SK-N-SH (cell line): Measurements from ENCODE around the gene SMAD7. TPM values are rescaled to one million over a fixed set of nuclear protein-coding genes. Genes with fewer than 3 reads are reported as not detected.

Source experiments
- CTCF ChIA-PET: fragments of 300-600, 350-600 bp; formaldehyde crosslinking; extraction: SDS; loops from one replicate; lab custom pipeline; 2021; lab: Yijun Ruan, JAX
- POLR2A ChIA-PET: fragments of 350-600 bp; sonication (Branson Sonifier 250); formaldehyde crosslinking; extraction: SDS; loops from one replicate; lab custom pipeline; 2020; ENCODE audit warnings: antibody characterized with exemption, inconsistent platforms; lab: Yijun Ruan, JAX
- DNase-seq: peaks from one replicate; pipeline ENCODE4 v3.0.0; 2012
- H2AFZ ChIP-seq: fragments of 200-600 bp; sonication (generic); 2 replicates; pipeline ENCODE4 v1.8.1; 2016; ENCODE audit warnings: antibody characterized with exemption, mild to moderate bottlenecking, low read depth
- H3F3A ChIP-seq: fragments of 200-600 bp; sonication (generic); replicated peaks from 2 replicates; pipeline ENCODE3; 2016; ENCODE audit warnings: antibody characterized with exemption, mild to moderate bottlenecking; ENCODE audit not compliant: insufficient read depth
- H3K27ac ChIP-seq, 2 experiments: fragments of 200-500 bp in 1 of 2; fragments of 200-600 bp in 1 of 2; sonication (Bioruptor generic) in 1 of 2; sonication (generic), shearing (Covaris generic) in 1 of 2; 2 replicates each; pipeline versions ENCODE4 v1.5.1 to v1.6.1; 2014 to 2016; ENCODE audit warnings: low read depth in 2 of 2, inconsistent platforms in 1 of 2, low read length in 1 of 2, mild to moderate bottlenecking in 1 of 2, mixed read lengths in 1 of 2
- H3K27me3 ChIP-seq: fragments of 200-600 bp; sonication (generic), shearing (Covaris generic); 2 replicates; pipeline ENCODE4 v1.6.1; 2016; ENCODE audit warnings: mixed run types; ENCODE audit not compliant: insufficient read depth
- H3K36me3 ChIP-seq, 2 experiments: fragments of 200-500 bp in 1 of 2; fragments of 200-600 bp in 1 of 2; sonication (Bioruptor generic) in 1 of 2; sonication (generic) in 1 of 2; replicated peaks in 1 of 2; 2 replicates each; pipeline versions ENCODE3 to v1.5.1; 2014 to 2016; ENCODE audit warnings: low read length in 1 of 2, mild to moderate bottlenecking in 1 of 2; ENCODE audit not compliant: insufficient read depth in 2 of 2, control insufficient read depth in 1 of 2
- H3K4me1 ChIP-seq, 2 experiments: fragments of 200-500 bp in 1 of 2; fragments of 200-600 bp in 1 of 2; sonication (Bioruptor generic) in 1 of 2; sonication (generic), shearing (Covaris generic) in 1 of 2; 2 replicates each; pipeline versions ENCODE4 v1.5.1 to v1.6.1; 2014 to 2016; ENCODE audit warnings: low read depth in 1 of 2, low read length in 1 of 2, mixed run types in 1 of 2; ENCODE audit not compliant: insufficient read depth in 2 of 2, control insufficient read depth in 1 of 2
- H3K4me2 ChIP-seq: fragments of 200-600 bp; sonication (generic), shearing (Covaris generic); 2 replicates; pipeline ENCODE4 v1.6.1; 2017; ENCODE audit warnings: mixed run types
- H3K4me3 ChIP-seq, 2 experiments: fragments of 200-500 bp in 1 of 2; fragments of 200-600 bp in 1 of 2; sonication (Bioruptor generic) in 1 of 2; sonication (generic), shearing (Covaris generic) in 1 of 2; 2 replicates each; pipeline versions ENCODE4 v1.5.1 to v1.8.1; 2014 to 2016; ENCODE audit warnings: low read depth in 2 of 2, inconsistent platforms in 1 of 2, low read length in 1 of 2, mild to moderate bottlenecking in 1 of 2, mixed read lengths in 1 of 2, moderate library complexity in 1 of 2
- H3K79me2 ChIP-seq: fragments of 200-600 bp; sonication (generic); 2 replicates; pipeline ENCODE4 v1.8.1; 2017; ENCODE audit warnings: mild to moderate bottlenecking; ENCODE audit not compliant: insufficient read depth
- H3K9ac ChIP-seq: fragments of 200-600 bp; sonication (generic); 2 replicates; pipeline ENCODE4 v1.6.1; 2017; ENCODE audit warnings: mixed run types
- H3K9me2 ChIP-seq: fragments of 200-600 bp; sonication (generic); 2 replicates; pipeline ENCODE4 v1.6.1; 2017; ENCODE audit warnings: mixed run types
- H3K9me3 ChIP-seq: fragments of 200-600 bp; sonication (generic); 2 replicates; pipeline ENCODE4 v1.6.1; 2017; ENCODE audit warnings: mixed run types, mild to moderate bottlenecking, moderate library complexity
- H4K20me1 ChIP-seq: fragments of 200-600 bp; sonication (generic); 2 replicates; pipeline ENCODE4 v1.6.1; 2017; ENCODE audit warnings: mild to moderate bottlenecking, mixed run types; ENCODE audit not compliant: insufficient read depth
- CHD2 ChIP-seq: fragments of 150-350 bp; IDR thresholded peaks from 2 replicates; pipeline ENCODE4 v1.6.1; 2018; ENCODE audit warnings: low read length; ENCODE audit not compliant: partially characterized antibody
- ELF1 ChIP-seq: IDR thresholded peaks from 2 replicates; pipeline ENCODE4 v1.4.0; 2012
- EP300 ChIP-seq, 2 experiments: IDR thresholded peaks; 2 replicates each; pipeline versions ENCODE4 v1.4.0 to v1.6.1; 2012; ENCODE audit warnings: borderline replicate concordance in 1 of 2, low read depth in 1 of 2, low read length in 1 of 2
- EZH2phosphoT487 ChIP-seq: fragments of 200-600 bp; sonication (generic); IDR thresholded peaks from 2 replicates; pipeline ENCODE4 v1.6.1; 2017; ENCODE audit warnings: low read depth, mixed run types, mild to moderate bottlenecking, antibody characterized with exemption, moderate library complexity, borderline replicate concordance
- FOSL2 ChIP-seq: IDR thresholded peaks from 2 replicates; pipeline ENCODE4 v1.4.0; 2012; ENCODE audit warnings: low read depth, mild to moderate bottlenecking, moderate library complexity, borderline replicate concordance
- FOXJ3 ChIP-seq: sonication (generic); formaldehyde crosslinking; IDR thresholded peaks from 2 replicates; pipeline ENCODE4 v1.5.1; 2020; ENCODE audit warnings: mild to moderate bottlenecking, missing genetic modification reagents
- FOXM1 ChIP-seq: IDR thresholded peaks from 2 replicates; pipeline ENCODE4 v1.4.0; 2012; ENCODE audit warnings: low read depth, mild to moderate bottlenecking
- MXI1 ChIP-seq: IDR thresholded peaks from 2 replicates; pipeline ENCODE4 v1.6.1; 2012; ENCODE audit warnings: mild to moderate bottlenecking, low read depth, low read length, improper control_type of control experiment
- NFIC ChIP-seq: IDR thresholded peaks from 2 replicates; pipeline ENCODE4 v1.4.0; 2012; ENCODE audit warnings: borderline replicate concordance
- RAD21 ChIP-seq: IDR thresholded peaks from 2 replicates; pipeline ENCODE4 v1.6.1; 2012; ENCODE audit warnings: mild to moderate bottlenecking, low read length
- RCOR1 ChIP-seq: fragments of 150-350 bp; IDR thresholded peaks from 2 replicates; pipeline ENCODE4 v1.6.1; 2017; ENCODE audit warnings: antibody characterized with exemption, low read length
- RXRA ChIP-seq: IDR thresholded peaks from 2 replicates; pipeline ENCODE4 v1.4.0; 2012; ENCODE audit warnings: low read depth, mild to moderate bottlenecking, borderline replicate concordance
- SIN3A ChIP-seq: IDR thresholded peaks from 2 replicates; pipeline ENCODE4 v1.6.1; 2012; ENCODE audit warnings: low read depth, mild to moderate bottlenecking, low read length, moderate library complexity, borderline replicate concordance
- SMC3 ChIP-seq: IDR thresholded peaks from 2 replicates; pipeline ENCODE4 v1.6.1; 2012; ENCODE audit warnings: low read depth, low read length, improper control_type of control experiment
- TAF1 ChIP-seq: IDR thresholded peaks from 2 replicates; pipeline ENCODE4 v1.6.1; 2012; ENCODE audit warnings: low read depth, mild to moderate bottlenecking, low read length, moderate library complexity, borderline replicate concordance
- TCF12 ChIP-seq: IDR thresholded peaks from 2 replicates; pipeline ENCODE4 v1.4.0; 2012
- TEAD4 ChIP-seq: IDR thresholded peaks from 2 replicates; pipeline ENCODE4 v1.4.0; 2012; ENCODE audit warnings: mild to moderate bottlenecking, borderline replicate concordance; ENCODE audit not compliant: insufficient read depth
- YY1 ChIP-seq: IDR thresholded peaks from 2 replicates; pipeline ENCODE4 v1.4.0; 2012; ENCODE audit warnings: low read depth, mild to moderate bottlenecking
- WGBS: methylation state at CpG from one replicate; pipeline ENCODE4 v1.1.6; 2017; ENCODE audit warnings: low lambda C conversion rate; 5-methylcytosine and 5-hydroxymethylcytosine counted together
- polyA plus RNA-seq, 3 experiments: library from polyadenylated mRNA; depleted of rRNA; stranded (reverse); fragments of >200 nt; gene quantifications; 2 replicates each; pipeline ENCODE4 v1.2.3, GENCODE V29; 2012
- TF ChIP-seq, protein P1 (sequence below): IDR thresholded peaks from 2 replicates; pipeline ENCODE4; 2012
- TF ChIP-seq, protein P2 (sequence below): IDR thresholded peaks from 2 replicates; pipeline ENCODE4 v1.4.0; 2012; ENCODE audit warnings: low read depth
- TF ChIP-seq, protein P3 (sequence below): fragments of 200-600 bp; sonication (generic); IDR thresholded peaks from 2 replicates; pipeline ENCODE4 v1.6.1; 2017; ENCODE audit warnings: antibody characterized with exemption, mild to moderate bottlenecking, moderate library complexity
- TF ChIP-seq, protein P4 (sequence below): IDR thresholded peaks from 2 replicates; pipeline ENCODE4 v1.4.0; 2012; ENCODE audit warnings: low read depth, borderline replicate concordance

SMAD7 gene
- polyA plus RNA-seq, 1 of the 3 experiments (the other 2 are of a cell fraction), result 20.0 TPM

DNA sequence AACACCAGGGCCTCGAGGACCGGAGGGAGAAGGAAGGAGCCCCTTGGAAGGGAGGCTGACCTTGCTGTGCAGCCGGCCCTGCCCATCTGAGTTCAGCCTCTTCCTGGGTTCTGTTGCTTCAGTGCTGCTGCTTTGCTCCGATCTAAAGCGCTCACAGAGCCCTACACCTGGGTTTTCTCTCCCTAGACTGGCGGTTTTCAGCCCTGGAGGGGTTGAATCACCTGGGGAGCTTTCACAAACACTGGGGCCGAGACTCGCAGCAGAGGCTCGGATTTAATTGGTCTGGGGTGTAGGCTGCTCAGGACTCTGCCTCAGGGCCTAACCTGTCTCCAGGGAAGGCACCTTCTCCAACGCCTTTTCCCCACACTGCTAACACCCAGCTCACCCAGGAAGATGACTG is 40.9 kb upstream of the SMAD7 start:
- H3K9ac ChIP-seq, result no peak overlapping the region
- ChIA-PET POLR2A (no interaction called here), CTCF (interaction anchor here (0.6 kb wide), 1 partner anchor 163 kb away, joined by 3 read pairs; no protein-coding TSS in a partner anchor)
- H3K27me3 ChIP-seq, result no peaks in the 10 kb centered on the region
- TF ChIP-seq, protein P1, sequence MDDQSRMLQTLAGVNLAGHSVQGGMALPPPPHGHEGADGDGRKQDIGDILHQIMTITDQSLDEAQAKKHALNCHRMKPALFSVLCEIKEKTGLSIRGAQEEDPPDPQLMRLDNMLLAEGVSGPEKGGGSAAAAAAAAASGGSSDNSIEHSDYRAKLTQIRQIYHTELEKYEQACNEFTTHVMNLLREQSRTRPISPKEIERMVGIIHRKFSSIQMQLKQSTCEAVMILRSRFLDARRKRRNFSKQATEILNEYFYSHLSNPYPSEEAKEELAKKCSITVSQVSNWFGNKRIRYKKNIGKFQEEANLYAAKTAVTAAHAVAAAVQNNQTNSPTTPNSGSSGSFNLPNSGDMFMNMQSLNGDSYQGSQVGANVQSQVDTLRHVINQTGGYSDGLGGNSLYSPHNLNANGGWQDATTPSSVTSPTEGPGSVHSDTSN, result no peak
- TF ChIP-seq, protein P2, sequence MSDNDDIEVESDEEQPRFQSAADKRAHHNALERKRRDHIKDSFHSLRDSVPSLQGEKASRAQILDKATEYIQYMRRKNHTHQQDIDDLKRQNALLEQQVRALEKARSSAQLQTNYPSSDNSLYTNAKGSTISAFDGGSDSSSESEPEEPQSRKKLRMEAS, result no peak
- TF ChIP-seq, protein P3, sequence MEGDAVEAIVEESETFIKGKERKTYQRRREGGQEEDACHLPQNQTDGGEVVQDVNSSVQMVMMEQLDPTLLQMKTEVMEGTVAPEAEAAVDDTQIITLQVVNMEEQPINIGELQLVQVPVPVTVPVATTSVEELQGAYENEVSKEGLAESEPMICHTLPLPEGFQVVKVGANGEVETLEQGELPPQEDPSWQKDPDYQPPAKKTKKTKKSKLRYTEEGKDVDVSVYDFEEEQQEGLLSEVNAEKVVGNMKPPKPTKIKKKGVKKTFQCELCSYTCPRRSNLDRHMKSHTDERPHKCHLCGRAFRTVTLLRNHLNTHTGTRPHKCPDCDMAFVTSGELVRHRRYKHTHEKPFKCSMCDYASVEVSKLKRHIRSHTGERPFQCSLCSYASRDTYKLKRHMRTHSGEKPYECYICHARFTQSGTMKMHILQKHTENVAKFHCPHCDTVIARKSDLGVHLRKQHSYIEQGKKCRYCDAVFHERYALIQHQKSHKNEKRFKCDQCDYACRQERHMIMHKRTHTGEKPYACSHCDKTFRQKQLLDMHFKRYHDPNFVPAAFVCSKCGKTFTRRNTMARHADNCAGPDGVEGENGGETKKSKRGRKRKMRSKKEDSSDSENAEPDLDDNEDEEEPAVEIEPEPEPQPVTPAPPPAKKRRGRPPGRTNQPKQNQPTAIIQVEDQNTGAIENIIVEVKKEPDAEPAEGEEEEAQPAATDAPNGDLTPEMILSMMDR, result no peak
- no peak for TF ChIP-seq SMC3
- no peak for TF ChIP-seq EZH2phosphoT487
- no peak for TF ChIP-seq YY1
- no peak for TF ChIP-seq FOXJ3
- TF ChIP-seq FOSL2, result no peak
- TF ChIP-seq EP300 (IDR thresholded peaks at IDR 0.05; ENCODE audit: borderline replicate concordance in 1 of 2, low read depth in 1 of 2, low read length in 1 of 2), result no peak
- TF ChIP-seq RAD21, result no peak
- TF ChIP-seq CHD2, result no peak
- TF ChIP-seq MXI1, result no peak
- TF ChIP-seq RCOR1, result no peak
- TF ChIP-seq NFIC, result no peak
- no peak overlapping the region for H3K27ac ChIP-seq
- H2AFZ ChIP-seq, result no peak overlapping the region
- no peaks in the 10 kb centered on the region for H3K9me2 ChIP-seq
- 86% methylated on average over 8 of the region's 10 CpGs for WGBS
- H4K20me1 ChIP-seq, result no peaks in the 10 kb centered on the region
- no peak overlapping the region for H3K4me3 ChIP-seq
- no peak overlapping the region for H3K4me2 ChIP-seq
- H3K9me3 ChIP-seq, result no peaks in the 10 kb centered on the region
- H3K36me3 ChIP-seq, result no peaks in the 10 kb centered on the region
- H3K79me2 ChIP-seq, result no peaks in the 10 kb centered on the region
- H3K4me1 ChIP-seq, result peaks cover 9 to 18% of the 10 kb centered on the region in 2 experiments; a peak in 2 of 4 replicates
- H3F3A ChIP-seq, result peaks cover 14% of the 10 kb centered on the region
- DNase-seq, result no peak

DNA sequence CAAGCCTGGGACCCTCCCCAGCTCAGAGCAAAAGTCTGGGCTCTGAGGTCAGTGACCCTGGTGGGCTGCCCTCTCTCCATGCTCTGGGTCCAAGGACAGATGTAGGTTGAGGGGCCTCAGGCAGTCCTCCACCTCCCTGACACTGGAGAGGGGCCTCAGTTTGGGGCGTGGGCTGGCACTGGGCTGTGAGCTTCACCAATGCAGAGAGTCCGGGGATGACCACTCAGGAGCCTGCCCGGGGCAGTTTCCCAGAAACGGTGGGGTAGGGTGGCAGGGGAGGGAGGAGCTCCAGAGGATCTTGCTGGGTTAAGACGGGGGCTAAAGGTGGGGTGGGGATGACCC is 40.5 kb upstream of the SMAD7 start:
- Histone ChIP-seq H3K27me3 (no peaks in the 10 kb centered on the region), H3K4me2 (no peak overlapping the region), H3K9me2 (no peaks in the 10 kb centered on the region), H3K36me3 (no peaks in the 10 kb centered on the region), H3F3A (peaks cover 11% of the 10 kb centered on the region), H3K9me3 (no peaks in the 10 kb centered on the region), H3K4me1 (peaks cover 8 to 16% of the 10 kb centered on the region in 2 experiments; a peak in 2 of 4 replicates), H3K27ac (no peak overlapping the region), H4K20me1 (no peaks in the 10 kb centered on the region), H3K4me3 (no peak overlapping the region), H3K9ac (no peak overlapping the region), H3K79me2 (no peaks in the 10 kb centered on the region), H2AFZ (no peak overlapping the region)
- DNase-seq, result no peak
- WGBS, result 56% methylated on average over 4 of the region's 5 CpGs
- CTCF ChIA-PET, result interaction anchor here (0.6 kb wide), 1 partner anchor 163 kb away, joined by 3 read pairs; no protein-coding TSS in a partner anchor
- POLR2A ChIA-PET, result no interaction called here
- TF ChIP-seq RCOR1 (no peak), RXRA (no peak), TEAD4 (no peak), FOXM1 (no peak), TCF12 (no peak), SIN3A (no peak), FOSL2 (no peak), MXI1 (no peak), TAF1 (no peak), ELF1 (no peak), NFIC (no peak)
- TF ChIP-seq, protein P4, sequence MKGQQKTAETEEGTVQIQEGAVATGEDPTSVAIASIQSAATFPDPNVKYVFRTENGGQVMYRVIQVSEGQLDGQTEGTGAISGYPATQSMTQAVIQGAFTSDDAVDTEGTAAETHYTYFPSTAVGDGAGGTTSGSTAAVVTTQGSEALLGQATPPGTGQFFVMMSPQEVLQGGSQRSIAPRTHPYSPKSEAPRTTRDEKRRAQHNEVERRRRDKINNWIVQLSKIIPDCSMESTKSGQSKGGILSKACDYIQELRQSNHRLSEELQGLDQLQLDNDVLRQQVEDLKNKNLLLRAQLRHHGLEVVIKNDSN, result no peak
- TF ChIP-seq, protein P1, result no peak
- TF ChIP-seq, protein P3, result no peak
